Measurements from ENCODE around the gene ZNF888.
"Not testable (repeated sequence)": the region's sequence is repeated elsewhere in the genome, so short reads cannot be mapped to it uniquely, and the experiment has no call there.

ZNF888 gene

GRCh38 chr19:52957591-52957990, 34.4 kb upstream of the ZNF888 start:
- TF ChIP-seq CTCF (conservative IDR thresholded peaks at IDR 0.05; ENCODE audit: low read depth, low read length) = no peak
- H3K4me3 ChIP-seq (ENCODE audit: low read depth, low read length) = no peak overlapping the region
- DNase-seq (ENCODE audit: low read depth) = no peak

- no peak for DNase-seq (ENCODE audit: low read depth)
- H3K4me3 ChIP-seq (ENCODE audit: low read depth, low read length) = no peak overlapping the region
- no peak for TF ChIP-seq CTCF (conservative IDR thresholded peaks at IDR 0.05; ENCODE audit: low read depth, low read length)
Measured at GRCh38 chr19:52956917-52957316, 33.7 kb upstream of the ZNF888 start.

GRCh38 chr19:52949422-52949821, 26.2 kb upstream of the ZNF888 start:
- TF ChIP-seq CTCF (conservative IDR thresholded peaks at IDR 0.05; ENCODE audit: low read depth, low read length) = no peak
- DNase-seq (ENCODE audit: low read depth) = no peak
- no peak overlapping the region for H3K4me3 ChIP-seq (ENCODE audit: low read depth, low read length)

- TF ChIP-seq CTCF (conservative IDR thresholded peaks at IDR 0.05; ENCODE audit: low read depth, low read length) = no peak
- no peak overlapping the region for H3K4me3 ChIP-seq (ENCODE audit: low read depth, low read length)
- no peak for DNase-seq (ENCODE audit: low read depth)
Measured at GRCh38 chr19:52948025-52948770, 25.0 kb upstream of the ZNF888 start.

- peak; percentile 51 for DNase-seq (ENCODE audit: low read depth)
- H3K4me3 ChIP-seq (ENCODE audit: low read depth, low read length) = no peak overlapping the region
- no peak for TF ChIP-seq CTCF (conservative IDR thresholded peaks at IDR 0.05; ENCODE audit: low read depth, low read length)
Measured at GRCh38 chr19:52946322-52947310, 23.4 kb upstream of the ZNF888 start.

GRCh38 chr19:52945652-52946321, 22.6 kb upstream of the ZNF888 start:
- TF ChIP-seq CTCF (conservative IDR thresholded peaks at IDR 0.05; ENCODE audit: low read depth, low read length) = no peak
- H3K4me3 ChIP-seq (ENCODE audit: low read depth, low read length) = no peak overlapping the region
- DNase-seq (ENCODE audit: low read depth) = no peak

GRCh38 chr19:52944703-52945493, 21.7 kb upstream of the ZNF888 start:
- not testable (repeated sequence) for DNase-seq (ENCODE audit: low read depth); H3K4me3 ChIP-seq (ENCODE audit: low read depth, low read length)
